NCI-H69 (cell line): ENCODE results near the gene ABCD1.

Source experiments
- DNase-seq: peaks from one replicate; lab custom pipeline; 2025; lab: John Stamatoyannopoulos, UW

Gene ABCD1

DNA sequence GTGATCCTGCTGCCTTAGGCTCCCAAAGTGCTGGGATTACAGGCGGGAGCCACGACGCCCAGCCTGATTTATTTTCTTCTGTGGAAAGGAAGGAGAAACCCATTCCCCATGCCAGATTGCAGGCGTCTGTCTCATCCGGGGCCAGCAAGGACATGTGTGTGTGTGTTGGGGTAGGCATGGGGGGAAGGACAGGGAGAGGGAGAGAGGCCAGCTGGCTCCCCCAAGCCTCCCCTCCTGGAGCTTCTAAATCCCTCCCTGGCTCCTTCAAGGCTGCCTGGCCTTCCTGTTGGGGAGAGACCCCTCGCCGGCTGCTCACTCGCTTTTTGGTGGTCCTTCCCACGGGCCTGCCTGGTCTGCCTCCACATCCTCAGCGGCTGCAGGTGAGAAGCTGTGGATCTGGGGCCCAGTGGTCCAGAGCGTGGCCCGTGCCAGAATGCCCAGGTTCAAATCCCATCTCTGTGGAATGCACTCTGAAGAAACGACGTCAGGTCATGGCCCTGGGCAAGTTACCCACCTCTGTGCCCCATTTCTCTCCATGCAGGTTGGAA lies 38.0 kb downstream of the ABCD1 start:
- DNase-seq, result no peak

DNA sequence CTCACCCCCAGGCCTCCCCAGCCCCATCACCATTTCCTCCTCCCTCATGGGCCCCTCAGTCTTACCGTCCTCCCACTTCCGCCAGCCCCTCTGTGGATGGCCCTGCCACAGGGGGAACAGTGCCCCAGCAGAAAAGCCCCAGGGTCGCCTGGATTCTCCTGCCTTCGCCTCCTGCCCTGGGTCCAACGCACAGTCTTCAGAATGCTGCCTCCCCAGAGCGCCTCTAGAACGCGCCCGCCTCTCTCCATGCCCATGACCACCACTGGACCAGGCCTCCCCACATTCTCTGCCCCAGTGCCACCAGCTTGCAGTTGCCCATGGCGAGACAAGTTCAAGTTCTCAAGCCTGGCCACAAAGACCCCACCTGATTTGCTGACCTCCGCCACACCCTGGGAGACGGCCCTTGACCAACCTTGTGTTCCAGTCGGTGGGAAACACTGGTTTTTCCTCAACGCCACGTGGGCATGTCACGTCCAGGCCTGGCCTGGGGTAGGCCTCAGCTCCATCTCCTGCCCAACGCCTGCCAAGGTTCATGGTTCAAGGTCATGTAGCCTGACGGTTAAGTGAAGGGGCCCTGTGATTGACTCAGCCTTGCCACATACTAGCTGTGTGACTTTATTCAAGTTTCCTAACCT lies 38.8 kb downstream of the ABCD1 start:
- DNase-seq, result no peak

DNA sequence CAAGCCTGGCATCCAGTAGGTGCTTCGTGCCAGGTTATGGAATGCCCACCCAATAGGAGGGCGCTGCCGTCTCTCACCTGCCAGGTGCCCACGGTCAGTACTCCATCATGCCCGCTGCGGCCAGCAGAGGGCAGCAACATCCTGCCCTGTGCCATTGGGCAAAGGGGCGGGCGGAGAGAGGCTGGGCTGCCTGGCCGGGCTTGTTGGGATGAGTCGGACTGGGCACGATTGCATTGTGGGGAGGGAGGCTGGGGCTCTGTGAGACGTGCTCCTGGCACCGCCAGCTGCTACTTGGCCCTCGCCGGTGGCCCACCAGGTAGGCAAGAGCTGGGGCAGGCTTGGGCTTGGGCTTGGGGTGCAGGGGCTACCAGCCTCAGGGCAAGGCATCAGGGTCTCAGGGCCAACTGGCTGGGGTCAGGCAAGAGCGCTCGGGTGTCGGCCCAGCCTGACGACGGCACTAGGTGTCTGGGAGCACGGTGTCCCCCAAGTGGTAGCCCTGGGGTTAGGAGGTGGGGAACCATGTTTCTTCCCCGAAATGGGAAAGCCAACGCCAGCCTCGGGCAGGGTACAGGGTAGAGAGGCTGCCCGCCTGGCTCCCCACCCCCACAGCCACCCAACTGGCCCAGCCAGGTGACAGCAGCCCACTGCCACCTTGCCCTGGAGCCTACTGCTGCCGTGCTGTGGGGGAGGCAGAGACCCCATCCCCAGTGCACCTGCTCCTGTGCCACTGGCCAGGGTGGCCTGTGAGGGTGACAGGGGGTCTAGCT lies 39.5 kb downstream of the ABCD1 start, which contains the start of gene PLXNB3:
Gene PLXNB3 (plus strand): TSS at position 261 of the 767 bp plus-strand sequence. CDS start 1,287 bp downstream, outside the sequence.
- DNase-seq, result peak; percentile 83

DNA sequence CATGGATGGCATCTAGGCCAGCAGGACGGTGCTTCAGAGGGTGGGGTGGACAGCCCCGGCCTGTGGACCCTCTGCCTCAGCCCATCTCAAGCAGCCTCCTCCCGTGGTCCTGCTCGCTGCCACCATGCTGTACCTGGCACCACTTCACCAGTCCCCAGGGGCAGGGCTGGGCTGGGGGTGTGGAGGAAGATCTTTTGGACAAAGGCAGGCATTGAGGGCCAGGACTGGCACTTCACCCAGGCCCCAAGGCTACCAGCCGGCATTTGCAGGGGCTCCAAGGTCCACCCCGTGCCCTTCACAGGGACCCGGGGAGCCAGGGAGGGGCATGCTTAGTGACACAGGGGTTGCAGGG lies 40.1 kb downstream of the ABCD1 start:
- no peak for DNase-seq

DNA sequence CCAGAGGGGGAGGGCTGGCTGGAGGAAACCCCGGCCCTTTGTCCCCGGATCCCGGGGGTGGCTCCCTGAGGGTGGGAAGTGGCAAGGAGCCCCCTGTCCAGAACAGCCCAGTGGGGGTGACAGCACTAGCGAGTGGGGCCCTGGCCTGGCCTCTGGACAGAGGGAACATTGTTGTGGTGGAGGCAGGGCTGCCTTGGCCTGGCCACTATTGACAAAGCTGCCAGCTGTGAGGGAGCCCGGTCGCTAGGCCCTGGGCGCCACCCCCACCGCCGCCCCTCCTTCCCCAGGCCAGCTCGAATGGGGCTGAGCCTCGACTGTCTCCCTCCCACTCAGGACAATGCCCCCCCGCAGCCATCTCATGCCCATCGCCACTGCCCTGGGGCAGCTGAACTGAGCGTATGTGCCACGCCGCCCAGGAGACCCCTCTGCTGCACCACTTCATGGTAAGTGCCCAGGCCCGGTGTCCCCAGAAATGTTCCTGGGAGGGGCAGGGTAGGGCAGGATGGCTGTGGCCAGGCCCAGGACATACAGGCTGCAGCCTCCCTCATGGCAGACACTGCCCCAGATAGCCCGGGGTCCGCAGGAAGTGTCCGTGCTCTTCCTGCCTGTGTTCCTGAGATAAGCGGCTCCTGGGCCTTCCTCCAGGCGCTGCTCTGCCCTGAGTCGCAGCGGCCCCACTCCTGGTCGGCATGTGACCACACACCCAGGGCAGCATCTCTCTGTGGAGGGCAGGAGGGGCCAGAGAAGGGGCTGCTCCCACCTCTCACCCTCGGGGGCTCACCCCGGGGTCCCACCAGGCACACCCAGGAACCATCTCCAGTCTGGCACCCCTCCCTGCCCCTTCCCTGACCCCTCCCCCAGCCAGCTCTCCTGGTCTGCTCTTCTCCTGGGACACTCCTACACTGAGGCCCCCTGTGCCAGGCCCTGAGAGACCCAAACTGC lies 40.8 kb downstream of the ABCD1 start:
- no peak for DNase-seq

DNA sequence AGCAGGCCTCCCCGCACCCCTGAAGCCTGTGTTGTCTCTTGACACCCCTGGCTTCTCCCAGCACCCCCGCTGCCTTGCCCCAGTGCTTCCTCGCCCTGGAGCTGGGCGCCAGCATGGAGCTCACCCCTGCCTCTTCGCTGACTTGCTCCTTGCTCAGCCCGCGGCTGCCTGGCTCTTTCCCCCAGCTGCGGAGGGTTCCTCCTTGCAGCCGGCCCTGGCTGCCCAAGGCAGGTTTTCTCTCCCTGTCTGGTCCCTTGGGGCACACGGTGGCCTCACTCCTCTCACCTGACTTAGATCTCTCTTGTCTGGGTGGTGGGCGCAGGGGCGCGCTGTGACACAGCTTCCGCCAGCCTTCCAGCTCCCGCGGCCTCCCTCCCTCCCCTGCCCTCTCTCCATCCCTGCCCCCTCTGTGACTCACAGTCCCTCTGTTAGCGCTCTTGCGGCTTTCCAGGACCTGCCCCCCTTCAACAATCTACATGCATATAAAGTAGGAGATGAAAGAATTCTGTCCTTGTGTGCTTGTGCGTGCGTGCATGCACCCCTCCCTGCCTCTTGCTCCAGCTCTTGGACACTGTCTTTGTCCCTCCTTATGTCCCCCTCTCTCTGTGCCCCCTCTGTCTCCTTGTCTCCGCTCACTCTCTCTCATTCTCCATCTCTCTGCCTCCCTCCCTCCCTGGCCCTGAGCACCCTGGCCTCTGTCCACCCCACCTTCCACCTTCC lies 41.6 kb downstream of the ABCD1 start:
- peak; percentile 24 for DNase-seq

DNA sequence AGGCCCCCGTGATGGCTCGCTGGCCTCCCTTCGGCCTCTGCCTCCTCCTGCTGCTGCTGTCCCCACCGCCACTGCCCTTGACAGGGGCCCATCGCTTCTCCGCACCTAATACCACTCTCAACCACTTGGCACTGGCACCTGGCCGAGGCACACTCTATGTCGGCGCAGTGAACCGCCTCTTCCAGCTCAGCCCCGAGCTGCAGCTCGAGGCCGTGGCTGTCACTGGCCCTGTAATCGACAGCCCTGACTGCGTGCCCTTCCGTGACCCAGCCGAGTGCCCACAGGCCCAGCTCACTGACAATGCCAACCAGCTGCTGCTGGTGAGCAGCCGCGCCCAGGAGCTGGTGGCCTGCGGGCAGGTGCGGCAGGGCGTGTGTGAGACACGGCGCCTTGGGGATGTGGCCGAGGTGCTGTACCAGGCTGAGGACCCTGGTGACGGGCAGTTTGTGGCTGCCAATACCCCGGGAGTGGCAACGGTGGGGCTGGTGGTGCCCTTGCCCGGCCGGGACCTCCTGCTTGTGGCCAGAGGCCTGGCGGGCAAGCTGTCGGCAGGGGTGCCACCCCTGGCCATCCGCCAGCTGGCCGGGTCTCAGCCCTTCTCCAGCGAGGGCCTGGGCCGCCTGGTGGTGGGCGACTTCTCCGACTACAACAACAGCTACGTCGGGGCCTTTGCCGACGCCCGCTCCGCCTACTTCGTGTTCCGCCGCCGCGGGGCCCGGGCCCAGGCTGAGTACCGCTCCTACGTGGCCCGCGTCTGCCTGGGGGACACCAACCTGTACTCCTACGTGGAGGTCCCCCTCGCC lies 42.4 kb downstream of the ABCD1 start:
- DNase-seq, result no peak

DNA sequence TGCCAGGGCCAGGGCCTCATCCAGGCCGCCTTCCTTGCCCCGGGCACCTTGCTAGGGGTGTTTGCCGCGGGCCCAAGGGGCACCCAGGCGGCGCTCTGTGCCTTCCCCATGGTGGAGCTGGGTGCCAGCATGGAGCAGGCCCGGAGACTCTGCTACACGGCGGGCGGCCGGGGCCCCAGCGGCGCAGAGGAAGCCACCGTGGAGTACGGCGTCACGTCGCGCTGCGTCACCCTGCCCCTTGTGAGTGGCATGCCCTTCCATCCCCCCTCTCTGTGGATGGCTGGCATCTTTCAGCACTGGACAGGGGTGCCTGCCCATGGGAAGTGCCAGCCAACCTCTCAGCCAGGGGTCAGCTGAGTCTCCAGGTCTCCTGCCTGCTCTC lies 43.0 kb downstream of the ABCD1 start:
- DNase-seq, result no peak

DNA sequence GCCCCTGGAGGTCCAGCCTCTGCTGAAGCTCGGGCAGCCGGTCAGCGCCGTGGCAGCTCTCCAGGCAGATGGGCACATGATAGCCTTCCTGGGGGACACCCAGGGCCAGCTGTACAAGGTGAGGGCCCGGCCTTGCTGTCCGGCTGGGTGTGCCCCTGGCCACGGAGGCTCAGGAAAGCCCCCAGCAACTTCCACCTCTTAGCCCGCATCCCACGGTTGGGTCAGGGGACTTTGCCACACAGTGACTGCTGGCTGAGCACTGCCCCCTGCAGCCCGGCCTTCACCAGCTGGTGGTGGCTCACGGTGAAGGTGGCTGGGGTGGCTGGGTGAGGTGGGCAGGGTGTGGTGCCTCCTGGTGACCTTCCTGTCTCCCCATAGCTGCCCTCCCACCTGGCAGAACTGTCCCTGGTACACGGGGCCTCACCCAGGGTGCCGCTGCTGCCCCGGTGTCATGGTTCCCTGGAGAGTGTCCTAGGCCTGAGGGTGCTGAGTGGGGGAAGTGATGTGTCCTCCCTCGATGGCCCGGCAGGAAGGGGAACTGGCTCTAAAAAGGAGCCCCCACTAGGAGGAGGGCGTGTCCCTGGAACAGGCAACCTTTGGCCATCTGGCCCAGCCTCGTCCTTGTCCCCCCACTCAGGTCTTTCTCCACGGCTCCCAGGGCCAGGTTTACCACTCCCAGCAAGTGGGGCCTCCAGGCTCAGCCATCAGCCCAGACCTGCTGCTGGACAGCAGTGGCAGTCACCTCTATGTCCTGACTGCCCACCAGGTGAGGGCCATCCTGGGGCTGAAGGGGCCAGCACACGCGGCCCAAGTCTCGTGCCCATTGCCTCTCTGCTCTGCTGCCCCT lies 43.9 kb downstream of the ABCD1 start:
- DNase-seq, result no peak

DNA sequence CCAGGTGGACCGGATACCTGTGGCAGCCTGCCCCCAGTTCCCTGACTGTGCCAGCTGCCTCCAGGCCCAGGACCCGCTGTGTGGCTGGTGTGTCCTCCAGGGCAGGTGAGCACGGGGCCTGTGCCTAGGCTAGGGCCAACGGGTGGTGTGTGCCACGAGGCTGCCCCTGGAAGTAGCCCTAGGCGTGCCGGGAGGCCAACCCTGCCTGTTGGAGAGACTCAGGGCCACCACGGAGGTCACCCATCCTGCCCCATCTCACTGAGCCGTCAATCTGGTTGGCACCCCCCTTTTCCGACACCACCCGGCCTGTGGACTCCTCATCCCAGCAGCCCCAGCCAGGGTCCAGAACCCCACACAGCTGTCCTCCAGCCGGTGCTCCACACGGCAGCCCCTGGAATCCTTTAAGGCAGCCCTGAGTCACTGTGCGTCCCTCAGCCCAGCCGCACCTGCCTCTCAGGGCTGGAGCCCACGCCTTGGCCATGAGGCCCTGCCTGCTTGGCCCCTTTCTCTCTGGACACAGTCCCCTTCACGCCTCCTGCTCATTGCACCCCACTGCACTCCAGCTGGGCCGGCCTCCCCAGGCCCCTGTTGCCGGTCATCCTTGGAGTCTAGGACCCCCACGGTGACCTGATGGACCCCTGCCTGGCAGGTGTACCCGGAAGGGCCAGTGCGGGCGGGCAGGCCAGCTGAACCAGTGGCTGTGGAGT lies 44.7 kb downstream of the ABCD1 start:
- DNase-seq, result no peak

DNA sequence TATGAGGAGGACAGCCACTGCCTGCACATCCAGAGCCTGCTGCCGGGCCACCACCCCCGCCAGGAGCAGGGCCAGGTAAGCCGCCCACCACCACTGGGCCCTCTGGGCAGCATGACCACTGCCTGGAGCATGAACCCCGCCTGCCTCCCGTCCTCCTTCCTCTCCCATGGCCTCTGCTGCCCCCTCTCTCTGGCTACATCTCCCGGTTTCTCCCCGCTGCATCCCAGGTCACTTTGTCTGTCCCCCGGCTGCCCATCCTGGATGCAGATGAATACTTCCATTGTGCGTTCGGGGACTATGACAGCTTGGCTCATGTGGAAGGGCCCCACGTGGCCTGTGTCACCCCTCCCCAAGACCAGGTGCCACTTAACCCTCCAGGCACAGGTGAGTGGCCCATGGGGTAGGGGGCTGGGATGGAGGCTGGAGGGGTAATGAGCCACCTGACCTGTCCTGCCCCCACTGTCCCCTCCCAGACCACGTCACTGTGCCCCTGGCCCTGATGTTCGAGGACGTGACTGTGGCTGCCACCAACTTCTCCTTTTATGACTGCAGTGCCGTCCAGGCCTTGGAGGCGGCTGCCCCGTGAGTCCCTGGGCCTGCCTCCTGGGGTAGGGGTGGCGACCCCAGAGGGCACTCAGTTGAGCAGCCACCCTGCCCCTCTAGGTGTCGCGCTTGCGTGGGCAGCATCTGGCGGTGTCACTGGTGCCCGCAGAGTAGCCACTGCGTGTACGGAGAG lies 45.4 kb downstream of the ABCD1 start:
- DNase-seq, result no peak

DNA sequence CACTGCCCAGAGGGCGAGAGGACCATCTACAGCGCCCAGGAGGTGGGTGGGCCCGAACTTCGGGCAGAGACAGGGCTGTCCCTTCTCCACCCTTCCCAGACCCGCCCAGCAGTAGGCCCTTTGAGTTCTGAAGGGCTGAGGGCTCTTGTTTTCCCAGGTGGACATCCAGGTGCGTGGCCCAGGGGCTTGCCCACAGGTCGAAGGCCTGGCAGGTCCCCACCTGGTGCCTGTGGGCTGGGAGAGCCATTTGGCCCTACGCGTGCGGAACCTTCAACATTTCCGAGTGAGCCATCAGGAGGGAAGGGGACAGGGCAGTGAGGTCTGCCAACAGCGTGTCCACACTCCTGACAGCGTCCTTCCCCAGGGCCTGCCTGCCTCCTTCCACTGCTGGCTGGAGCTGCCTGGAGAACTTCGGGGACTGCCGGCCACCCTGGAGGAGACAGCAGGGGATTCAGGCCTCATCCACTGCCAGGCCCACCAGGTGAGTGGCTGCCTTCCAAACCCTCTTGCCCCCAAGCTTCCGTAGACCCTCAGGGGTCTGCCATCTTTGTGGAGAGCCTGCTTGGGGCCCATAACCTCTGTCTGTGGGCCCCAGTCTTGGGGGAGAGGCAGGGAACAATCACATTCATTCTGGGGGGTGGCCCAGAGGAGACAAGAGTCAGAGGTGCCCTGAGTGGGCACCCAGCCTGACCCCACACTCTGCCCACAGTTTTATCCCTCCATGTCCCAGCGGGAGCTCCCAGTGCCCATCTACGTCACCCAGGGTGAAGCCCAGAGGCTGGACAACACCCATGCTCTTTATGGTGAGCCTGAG lies 46.2 kb downstream of the ABCD1 start:
- DNase-seq, result no peak

DNA sequence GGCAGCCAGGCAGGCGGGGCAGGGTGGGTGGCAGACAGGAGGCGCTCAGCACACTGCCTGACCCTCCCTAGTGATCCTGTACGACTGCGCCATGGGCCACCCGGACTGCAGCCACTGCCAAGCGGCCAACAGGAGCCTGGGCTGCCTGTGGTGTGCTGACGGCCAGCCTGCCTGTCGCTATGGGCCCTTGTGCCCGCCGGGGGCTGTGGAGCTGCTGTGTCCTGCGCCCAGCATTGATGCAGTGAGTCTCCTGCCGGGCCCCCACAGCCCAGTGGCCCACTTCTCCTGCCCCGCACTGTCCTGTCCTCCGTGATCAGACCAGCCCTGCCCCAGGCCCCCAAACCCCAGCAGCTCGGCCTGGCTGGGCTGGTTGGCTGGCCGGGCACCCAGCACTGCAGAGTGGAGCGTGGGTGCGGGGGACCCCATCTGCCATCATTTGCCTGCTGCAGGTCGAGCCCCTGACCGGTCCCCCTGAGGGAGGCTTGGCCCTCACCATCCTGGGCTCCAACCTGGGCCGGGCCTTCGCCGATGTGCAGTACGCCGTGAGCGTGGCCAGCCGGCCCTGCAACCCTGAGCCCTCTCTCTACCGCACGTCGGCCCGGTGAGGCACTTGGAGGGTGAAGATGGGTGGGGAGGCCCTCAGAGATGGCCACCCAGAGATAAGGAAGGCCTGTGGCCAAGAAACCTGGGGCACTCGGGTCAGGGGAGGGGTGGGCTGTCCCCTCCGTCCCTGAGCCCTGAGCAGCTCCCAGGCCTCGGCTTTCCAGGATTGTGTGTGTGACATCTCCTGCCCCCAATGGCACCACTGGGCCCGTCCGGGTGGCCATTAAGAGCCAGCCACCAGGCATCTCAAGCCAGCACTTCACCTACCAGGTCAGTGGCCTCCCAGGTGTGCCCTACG lies 47.0 kb downstream of the ABCD1 start:
- no peak for DNase-seq

DNA sequence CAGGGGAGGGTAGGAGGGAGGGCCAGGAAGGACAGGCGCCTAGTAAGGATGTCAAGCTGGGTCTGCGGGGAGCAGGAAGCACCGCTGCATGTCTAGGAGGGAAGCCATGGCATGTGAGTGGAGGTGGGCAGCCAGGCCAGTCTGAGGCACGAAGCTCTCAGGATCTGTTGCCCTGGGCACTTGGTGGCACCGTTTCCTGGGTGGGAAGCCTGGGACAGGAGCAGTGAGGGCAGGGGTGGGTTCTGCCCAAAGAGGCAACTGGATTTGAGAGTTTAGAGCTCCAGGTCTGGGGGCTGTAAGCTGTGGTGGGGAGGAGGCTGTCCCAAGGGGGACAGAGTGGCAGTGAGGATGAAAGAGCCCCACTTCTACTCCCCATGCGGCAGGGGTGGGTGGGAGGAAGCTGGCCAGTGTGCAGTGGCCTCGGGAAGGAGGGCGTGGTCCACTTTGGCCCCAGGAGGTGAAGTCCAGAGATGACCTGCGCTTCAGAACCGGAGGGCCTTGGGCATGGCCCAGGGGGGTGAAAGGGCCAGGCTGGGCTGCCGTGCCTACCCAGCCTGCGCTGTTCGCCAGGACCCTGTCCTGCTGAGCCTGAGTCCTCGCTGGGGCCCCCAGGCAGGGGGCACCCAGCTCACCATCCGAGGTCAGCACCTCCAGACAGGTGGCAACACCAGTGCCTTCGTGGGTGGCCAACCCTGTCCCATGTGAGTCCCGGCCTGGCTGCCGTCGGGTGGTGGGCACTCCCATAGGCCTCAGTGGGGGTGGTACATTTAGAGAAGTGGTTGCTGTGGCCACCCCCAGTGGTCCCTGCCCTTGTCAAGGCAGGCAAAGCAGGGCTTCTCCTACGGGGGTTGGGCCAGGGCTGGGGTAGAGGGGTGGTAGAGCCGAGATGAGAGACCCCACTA lies 47.9 kb downstream of the ABCD1 start:
- no peak for DNase-seq

DNA sequence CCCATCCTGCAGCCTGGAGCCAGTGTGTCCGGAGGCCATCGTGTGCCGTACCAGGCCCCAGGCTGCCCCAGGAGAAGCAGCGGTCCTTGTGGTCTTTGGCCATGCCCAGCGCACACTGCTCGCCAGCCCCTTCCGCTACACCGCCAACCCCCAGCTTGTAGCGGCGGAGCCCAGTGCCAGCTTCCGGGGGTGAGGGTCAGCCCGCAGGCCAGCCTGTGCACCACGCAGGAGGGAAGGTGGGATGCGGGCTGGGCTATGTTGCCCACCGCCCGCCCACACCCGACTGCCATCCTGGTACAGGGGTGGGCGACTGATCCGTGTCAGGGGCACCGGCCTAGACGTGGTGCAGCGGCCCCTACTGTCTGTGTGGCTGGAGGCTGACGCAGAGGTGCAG lies 48.6 kb downstream of the ABCD1 start:
- DNase-seq, result no peak
